Right atrium auricular region (tissue), 2 donors: ENCODE data around the gene NR2F1. TPM values are rescaled to one million over a fixed set of nuclear protein-coding genes. Genes with fewer than 3 reads are reported as not detected.
A peak's percentile ranks its signal among the peaks of the same experiment; 100 is the strongest.

Experiments used
- DNase-seq: peaks from one replicate; pipeline ENCODE4 v3.0.0-alpha.2; 2019; ENCODE audit warnings: low spot score
- H3K27ac ChIP-seq, 2 donors: fragments of 200-600 bp; sonication (generic); 1 replicate in 1 of 2; 2 replicates in 1 of 2; pipeline ENCODE4 v1.5.1; 2016 to 2019
- H3K27me3 ChIP-seq, 2 donors: fragments of 200-600 bp; sonication (generic); one replicate each; pipeline versions ENCODE4 v1.5.1 to v1.6.0; 2017 to 2019
- H3K36me3 ChIP-seq: fragments of 200-600 bp; sonication (generic); one replicate; pipeline ENCODE4 v1.5.1; 2016
- H3K4me1 ChIP-seq, 2 donors: fragments of 200-600 bp; sonication (generic); one replicate each; pipeline versions ENCODE4 v1.5.1 to v1.6.0; 2017 to 2019
- H3K4me3 ChIP-seq, 2 donors: fragments of 200-600 bp; sonication (generic); 1 replicate in 1 of 2; 2 replicates in 1 of 2; pipeline ENCODE4 v1.5.1; 2017 to 2019; ENCODE audit warnings: mild to moderate bottlenecking in 1 of 2, moderate library complexity in 1 of 2
- H3K9me3 ChIP-seq, 2 donors: fragments of 200-600 bp; sonication (generic); one replicate each; pipeline ENCODE4 v1.5.1; 2019
- total RNA-seq, 2 donors: library from RNA; depleted of rRNA; stranded (reverse); fragments of >200 nt; gene quantifications; one replicate each; pipeline ENCODE4 v1.1.0, GENCODE V29; 2016
- TF ChIP-seq, protein P1 (sequence below), 2 donors: fragments of 200-600 bp; sonication (generic); IDR thresholded peaks; one replicate each; pipeline ENCODE4 v1.5.1; 2019; ENCODE audit warnings: antibody characterized with exemption in 2 of 2

Gene NR2F1
- total RNA-seq, 2 donors from 2014 or later, result 35.3 to 37.6 TPM

DNA sequence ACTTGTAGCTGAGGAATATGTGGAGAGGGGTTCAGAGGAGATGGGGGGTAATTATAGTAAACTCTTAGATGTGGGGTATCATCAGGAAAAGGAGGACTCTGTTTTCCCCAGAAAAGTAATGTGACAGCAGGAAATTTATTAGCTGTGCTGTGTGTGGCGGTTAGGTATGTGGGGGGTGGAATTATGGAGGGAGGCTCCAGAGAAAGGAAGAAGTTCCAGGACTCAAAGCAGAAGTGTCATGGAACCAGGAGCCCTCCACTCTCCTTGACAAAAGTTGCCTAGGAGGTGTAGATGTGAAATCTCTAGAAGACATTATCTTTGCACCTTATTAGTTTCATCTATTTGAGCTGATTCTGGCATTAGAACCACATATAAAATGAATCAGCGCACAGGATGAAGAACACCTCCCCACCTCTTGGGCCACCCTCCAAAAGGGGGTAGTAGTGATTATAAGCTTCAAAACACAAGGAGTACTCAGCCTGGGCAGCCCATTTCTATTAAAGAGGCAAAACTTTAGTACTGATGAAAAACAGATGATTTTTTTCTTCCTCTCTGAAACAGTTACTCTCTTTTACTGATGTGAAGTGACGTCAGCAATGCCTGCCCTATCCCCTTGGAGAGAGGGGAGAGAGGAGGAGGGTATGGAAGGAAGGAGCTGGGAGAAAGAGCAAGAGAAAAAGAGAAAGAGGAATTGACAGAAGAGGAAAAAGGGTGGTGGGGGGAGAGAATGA lies 18.2 kb downstream of the NR2F1 start:
- Histone ChIP-seq H3K9me3 (no peaks in the 10 kb centered on the region), H3K36me3 (no peaks in the 10 kb centered on the region), H3K4me1 (peaks cover 0 to 41% of the 10 kb centered on the region in 2 donors), H3K27me3 (peaks cover 0 to 15% of the 10 kb centered on the region in 2 donors), H3K4me3 (peak overlapping the region; percentile 23 to 28), H3K27ac (peak overlapping the region; percentile 69 to 85)
- TF ChIP-seq, protein P1, sequence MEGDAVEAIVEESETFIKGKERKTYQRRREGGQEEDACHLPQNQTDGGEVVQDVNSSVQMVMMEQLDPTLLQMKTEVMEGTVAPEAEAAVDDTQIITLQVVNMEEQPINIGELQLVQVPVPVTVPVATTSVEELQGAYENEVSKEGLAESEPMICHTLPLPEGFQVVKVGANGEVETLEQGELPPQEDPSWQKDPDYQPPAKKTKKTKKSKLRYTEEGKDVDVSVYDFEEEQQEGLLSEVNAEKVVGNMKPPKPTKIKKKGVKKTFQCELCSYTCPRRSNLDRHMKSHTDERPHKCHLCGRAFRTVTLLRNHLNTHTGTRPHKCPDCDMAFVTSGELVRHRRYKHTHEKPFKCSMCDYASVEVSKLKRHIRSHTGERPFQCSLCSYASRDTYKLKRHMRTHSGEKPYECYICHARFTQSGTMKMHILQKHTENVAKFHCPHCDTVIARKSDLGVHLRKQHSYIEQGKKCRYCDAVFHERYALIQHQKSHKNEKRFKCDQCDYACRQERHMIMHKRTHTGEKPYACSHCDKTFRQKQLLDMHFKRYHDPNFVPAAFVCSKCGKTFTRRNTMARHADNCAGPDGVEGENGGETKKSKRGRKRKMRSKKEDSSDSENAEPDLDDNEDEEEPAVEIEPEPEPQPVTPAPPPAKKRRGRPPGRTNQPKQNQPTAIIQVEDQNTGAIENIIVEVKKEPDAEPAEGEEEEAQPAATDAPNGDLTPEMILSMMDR (IDR thresholded peaks at IDR 0.05), result no peak
- no peak for DNase-seq

DNA sequence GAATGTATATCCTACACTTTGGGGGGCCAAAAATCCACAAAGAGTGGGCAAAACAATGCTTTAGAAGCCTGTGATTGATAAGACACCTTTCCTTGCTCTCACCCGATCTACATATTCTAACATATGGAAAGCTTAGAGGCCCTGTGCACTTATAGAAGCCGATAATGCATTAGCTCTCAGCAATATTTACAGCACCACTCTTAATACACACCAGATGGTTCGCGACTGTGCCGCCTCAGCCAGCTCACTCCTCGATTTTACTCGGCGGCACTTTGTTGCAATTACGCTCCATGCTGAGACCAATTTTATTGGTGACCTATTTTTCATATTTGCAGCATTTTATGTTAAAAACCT lies 18.8 kb downstream of the NR2F1 start:
- peak overlapping the region; percentile 69 to 85 for H3K27ac ChIP-seq
- no peaks in the 10 kb centered on the region for H3K36me3 ChIP-seq
- DNase-seq, result no peak
- H3K4me1 ChIP-seq, result peaks cover 0 to 36% of the 10 kb centered on the region in 2 donors
- H3K9me3 ChIP-seq, result no peaks in the 10 kb centered on the region
- H3K27me3 ChIP-seq, result peaks cover 0 to 15% of the 10 kb centered on the region in 2 donors
- TF ChIP-seq, protein P1 (IDR thresholded peaks at IDR 0.05), result no peak
- H3K4me3 ChIP-seq, result peak overlapping the region; percentile 23 to 28

DNA sequence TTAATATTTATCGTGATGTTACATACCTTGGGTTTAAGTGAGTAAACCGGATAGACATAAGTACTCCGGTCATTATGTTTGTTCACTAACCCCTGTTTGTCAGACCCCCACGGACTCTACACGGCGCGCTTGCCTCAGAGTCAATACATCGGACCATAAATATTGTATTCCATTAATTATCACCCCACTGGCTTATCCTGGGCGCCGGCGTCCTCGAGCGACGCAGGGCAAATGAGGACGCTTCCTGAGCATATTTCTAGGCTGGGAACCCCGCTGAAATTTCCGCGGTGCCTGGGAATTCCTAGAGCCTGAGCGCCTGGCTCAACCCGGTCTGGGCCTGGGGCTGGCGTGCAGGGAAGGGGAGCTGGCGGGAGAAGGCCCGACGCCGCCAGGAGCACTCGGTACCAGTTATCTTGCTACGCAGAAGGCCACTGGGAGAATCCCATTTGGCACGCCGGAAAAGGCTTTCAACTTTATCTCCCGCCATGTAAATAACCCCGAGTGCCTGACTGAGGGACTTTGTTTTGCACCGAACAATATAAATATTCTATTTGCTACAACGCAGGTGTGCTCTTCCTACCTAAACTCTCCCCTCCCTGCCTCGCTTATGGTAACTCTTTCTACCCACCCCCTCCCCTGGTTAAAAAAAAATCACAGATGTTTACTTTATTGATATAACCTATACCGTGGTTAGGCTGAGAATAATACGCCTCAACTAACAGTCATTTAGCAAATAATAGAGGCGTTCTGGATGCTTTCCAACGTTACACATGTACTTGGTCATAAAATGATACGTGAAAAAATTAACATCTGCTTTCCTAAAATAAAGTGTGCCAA lies 19.4 kb downstream of the NR2F1 start:
- peaks cover 0 to 34% of the 10 kb centered on the region in 2 donors for H3K4me1 ChIP-seq
- H3K27ac ChIP-seq, result peak overlapping the region; percentile 69 to 85
- TF ChIP-seq, protein P1 (IDR thresholded peaks at IDR 0.05), result no peak
- H3K4me3 ChIP-seq, result peak overlapping the region; percentile 23 to 28
- no peaks in the 10 kb centered on the region for H3K36me3 ChIP-seq
- peaks cover 0 to 15% of the 10 kb centered on the region in 2 donors for H3K27me3 ChIP-seq
- DNase-seq, result no peak
- H3K9me3 ChIP-seq, result no peaks in the 10 kb centered on the region

DNA sequence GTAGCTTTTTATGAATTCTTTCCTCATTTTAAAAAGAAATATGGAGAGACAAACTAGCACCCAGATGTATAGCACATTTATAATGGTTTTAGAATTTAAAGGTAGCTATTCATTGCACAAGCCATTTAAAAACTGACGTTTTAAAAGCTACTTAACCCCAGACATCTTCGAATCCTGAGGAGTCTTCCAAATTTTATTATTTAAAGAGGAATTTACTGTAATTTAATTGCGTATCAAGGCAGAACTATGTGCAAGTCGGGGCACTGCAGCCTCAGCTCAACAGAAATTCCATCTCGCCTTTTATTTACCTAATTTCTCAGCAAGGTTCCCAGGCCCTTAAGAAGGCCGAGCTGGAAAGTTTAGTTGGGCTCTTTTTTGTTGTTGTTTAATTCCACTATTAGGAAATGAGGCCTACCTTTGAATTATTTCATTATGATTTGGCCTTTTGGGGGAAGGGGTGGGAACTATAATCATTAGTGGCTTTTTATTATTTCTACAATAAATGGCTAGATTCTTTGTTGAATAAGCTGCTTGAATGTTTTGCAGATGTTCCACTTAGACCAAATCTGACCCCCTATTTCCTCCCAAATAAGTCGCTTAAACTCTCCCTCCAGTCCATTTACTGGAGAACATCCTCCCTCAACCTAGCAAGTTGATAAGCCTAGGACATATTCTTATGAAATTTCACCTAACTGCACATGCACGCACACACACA lies 20.2 kb downstream of the NR2F1 start:
- H3K9me3 ChIP-seq, result no peaks in the 10 kb centered on the region
- no peak for DNase-seq
- peaks cover 0 to 15% of the 10 kb centered on the region in 2 donors for H3K27me3 ChIP-seq
- TF ChIP-seq, protein P1 (IDR thresholded peaks at IDR 0.05), result no peak
- H3K4me1 ChIP-seq, result peaks cover 0 to 37% of the 10 kb centered on the region in 2 donors
- no peaks in the 10 kb centered on the region for H3K36me3 ChIP-seq
- peak overlapping the region; percentile 23 to 51 for H3K4me3 ChIP-seq
- peak overlapping the region; percentile 69 to 85 for H3K27ac ChIP-seq

DNA sequence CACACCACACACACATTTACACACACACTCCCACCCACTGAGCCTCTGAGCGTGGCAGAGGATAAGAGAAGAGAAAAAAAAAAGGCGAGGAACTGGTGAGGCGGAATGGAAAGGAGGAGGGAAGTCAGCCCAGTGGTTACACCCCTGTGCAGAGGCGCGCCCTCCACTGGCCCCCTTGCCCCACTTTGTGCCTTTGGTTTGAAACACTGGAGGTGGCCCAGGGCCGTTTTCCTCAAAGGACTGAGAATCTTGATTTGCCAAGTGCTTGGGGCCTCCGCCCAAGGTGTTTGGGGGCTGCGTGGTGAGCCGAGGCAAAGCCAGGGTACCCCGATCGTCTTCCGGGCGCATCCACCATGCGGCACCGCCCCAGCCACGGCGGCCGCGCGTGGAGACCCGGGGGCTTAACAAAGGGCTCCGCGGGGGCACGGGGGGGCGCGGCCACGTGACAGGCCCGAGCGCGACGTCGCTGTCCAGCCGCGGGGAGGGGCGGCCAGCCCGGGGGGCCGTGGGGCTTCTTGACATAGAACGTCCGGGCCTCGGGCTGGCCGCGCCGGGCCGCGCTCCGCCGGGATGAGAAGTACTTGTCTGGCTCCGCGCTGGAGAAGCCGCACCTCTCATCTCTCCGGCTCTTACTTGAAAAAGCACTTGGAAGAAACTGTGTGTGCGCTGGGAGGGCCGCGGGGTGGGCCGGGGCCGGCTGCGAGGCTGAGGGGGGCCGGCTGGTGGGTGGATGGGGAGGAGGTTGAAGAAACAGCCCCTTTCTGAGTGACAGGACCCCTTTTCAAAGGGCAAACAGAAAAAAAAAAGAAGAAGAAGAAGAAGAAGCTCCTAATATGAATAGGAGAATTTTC lies 21.0 kb downstream of the NR2F1 start:
- H3K27ac ChIP-seq, result peak overlapping the region; percentile 67 to 85
- no peaks in the 10 kb centered on the region for H3K36me3 ChIP-seq
- TF ChIP-seq, protein P1 (IDR thresholded peaks at IDR 0.05), result peak in 1 of 2 donors; percentile 19
- peak overlapping the region; percentile 38 to 51 for H3K4me3 ChIP-seq
- peaks cover 0 to 31% of the 10 kb centered on the region in 2 donors for H3K4me1 ChIP-seq
- H3K27me3 ChIP-seq, result peaks cover 4 to 15% of the 10 kb centered on the region in 2 donors
- H3K9me3 ChIP-seq, result no peaks in the 10 kb centered on the region
- DNase-seq, result no peak
